IPS DF 6.9 (cell line): ENCODE results near the gene SLC39A11.

Experiments
- DNase-seq: peaks from one replicate; pipeline ENCODE4 v3.0.0-alpha.2; 2013; ENCODE audit warnings: low read depth, low spot score
- H3K27ac ChIP-seq: one replicate; pipeline ENCODE4 v1.5.1; 2013; ENCODE audit warnings: low read length, control low read depth
- H3K27me3 ChIP-seq: 2 replicates; pipeline ENCODE4 v1.6.1; 2013; ENCODE audit warnings: mild to moderate bottlenecking, low read length; ENCODE audit not compliant: control insufficient read depth, insufficient read depth
- H3K36me3 ChIP-seq: 2 replicates; pipeline ENCODE4 v1.6.1; 2013; ENCODE audit warnings: low read length; ENCODE audit not compliant: control insufficient read depth, insufficient read depth
- H3K4me1 ChIP-seq: 2 replicates; pipeline ENCODE4 v1.6.1; 2013; ENCODE audit warnings: low read length; ENCODE audit not compliant: control insufficient read depth, insufficient read depth
- H3K4me3 ChIP-seq: 2 replicates; pipeline ENCODE4 v1.5.1; 2013; ENCODE audit warnings: mild to moderate bottlenecking, low read length
- H3K9me3 ChIP-seq: 2 replicates; pipeline ENCODE4 v1.6.1; 2013; ENCODE audit warnings: low read length, inconsistent platforms; ENCODE audit not compliant: control insufficient read depth, insufficient read depth
- WGBS: extraction: QIAGEN DNeasy Blood & Tissue Kit; methylation state at CpG from one replicate; pipeline ENCODE4 v1.1.7; 2013; ENCODE audit warnings: mixed read lengths, missing lambda C conversion rate; ENCODE audit not compliant: insufficient read length, insufficient coverage; 5-methylcytosine and 5-hydroxymethylcytosine counted together

SLC39A11 gene

DNA sequence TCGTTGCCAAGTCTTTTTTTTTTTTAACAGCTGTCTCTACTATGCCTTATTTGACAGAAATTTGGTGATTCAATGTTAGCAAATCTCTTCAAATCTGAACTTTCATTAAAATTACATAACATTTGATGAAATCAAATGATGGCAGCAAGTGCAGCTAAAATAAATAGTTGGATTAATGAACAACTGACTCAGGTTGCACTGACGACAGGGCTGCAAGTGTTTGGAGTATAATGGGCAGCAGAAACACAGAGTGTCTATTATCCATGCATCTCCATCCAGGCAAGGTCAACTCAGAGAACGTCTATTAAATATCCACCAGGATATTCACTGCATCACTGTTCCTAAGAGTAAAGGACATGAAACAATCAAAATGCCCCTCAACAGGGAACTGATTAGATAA lies 109.8 kb downstream of the SLC39A11 start:
- no peak for DNase-seq
- no peaks in the 10 kb centered on the region for H3K36me3 ChIP-seq
- H3K27ac ChIP-seq, result no peak overlapping the region
- no peak overlapping the region for H3K4me3 ChIP-seq
- WGBS, result no CpG with 5 or more reads among the region's 3 CpGs
- H3K9me3 ChIP-seq, result no peaks in the 10 kb centered on the region
- peaks cover 1% of the 10 kb centered on the region for H3K4me1 ChIP-seq
- H3K27me3 ChIP-seq, result no peaks in the 10 kb centered on the region

DNA sequence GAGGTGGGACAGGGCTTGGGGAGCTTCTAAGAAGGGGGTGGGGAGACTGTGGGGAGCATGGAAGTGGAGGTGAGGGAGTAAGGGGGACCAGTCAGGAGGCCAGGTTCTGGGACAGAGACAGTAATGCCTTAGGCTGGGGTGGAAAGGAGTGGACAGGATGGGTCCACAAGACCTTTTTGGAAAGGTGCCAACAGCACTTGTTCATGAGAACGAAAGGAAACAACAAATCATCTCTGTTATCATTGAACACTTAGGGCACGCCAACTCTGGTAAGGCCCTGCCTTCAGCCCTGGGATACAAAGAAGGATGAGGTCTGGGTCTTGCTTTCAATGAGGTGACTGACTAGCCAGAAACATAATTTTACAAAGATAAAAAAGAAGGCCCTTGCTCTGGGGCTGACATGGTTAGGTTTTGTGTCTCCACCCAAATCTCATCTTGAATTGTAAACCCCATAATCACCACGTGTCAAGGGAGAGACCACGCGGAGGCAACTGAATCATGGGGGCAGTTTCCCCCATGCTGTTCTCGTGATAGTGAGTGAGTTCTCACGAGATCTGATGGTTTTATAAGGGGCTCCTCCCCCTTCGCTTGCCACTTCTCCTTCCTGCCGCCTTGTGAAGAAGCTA lies 113.8 kb downstream of the SLC39A11 start:
- H3K4me1 ChIP-seq, result no peaks in the 10 kb centered on the region; the same call in 1 of the 2 replicates
- WGBS, result no CpG with 5 or more reads among the region's 9 CpGs
- no peaks in the 10 kb centered on the region for H3K9me3 ChIP-seq
- DNase-seq, result no peak
- H3K27ac ChIP-seq, result no peak overlapping the region
- no peak overlapping the region for H3K4me3 ChIP-seq
- H3K36me3 ChIP-seq, result no peaks in the 10 kb centered on the region
- no peaks in the 10 kb centered on the region for H3K27me3 ChIP-seq

DNA sequence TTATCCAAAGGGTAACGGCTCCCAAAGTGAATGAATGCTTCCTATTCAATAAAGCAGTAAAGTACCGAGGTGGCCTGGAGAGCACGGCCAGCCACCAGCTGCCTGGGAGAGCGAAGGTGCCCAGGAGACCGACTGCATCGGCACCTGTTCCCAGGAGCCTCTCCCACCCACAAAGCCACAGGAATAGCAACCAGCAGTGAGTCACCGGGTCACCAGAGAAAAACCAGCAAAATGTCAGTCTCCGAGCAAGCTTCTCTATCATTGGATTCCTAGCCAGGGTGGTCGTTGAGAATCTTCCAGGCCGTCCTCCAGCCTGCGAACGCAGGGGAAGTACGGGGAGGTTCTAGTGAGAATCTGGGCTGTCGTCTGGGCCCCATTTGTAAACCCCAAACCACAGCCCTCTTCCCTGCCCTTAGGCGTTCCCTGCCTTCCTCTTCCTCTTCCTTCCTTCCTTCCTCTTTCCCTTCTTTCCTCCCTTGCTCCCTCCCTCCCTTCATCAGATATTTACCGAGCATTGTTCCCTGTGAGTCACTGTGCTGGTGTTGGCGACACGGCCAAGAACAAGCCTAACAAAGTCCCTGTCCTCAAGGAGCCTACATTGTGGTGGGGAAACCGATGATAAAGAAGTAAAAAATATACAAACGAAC lies 114.6 kb downstream of the SLC39A11 start:
- Histone ChIP-seq H3K27me3 (no peaks in the 10 kb centered on the region), H3K36me3 (no peaks in the 10 kb centered on the region), H3K9me3 (no peaks in the 10 kb centered on the region), H3K4me1 (no peaks in the 10 kb centered on the region; the same call in 1 of the 2 replicates), H3K4me3 (no peak overlapping the region), H3K27ac (no peak overlapping the region)
- no CpG with 5 or more reads among the region's 20 CpGs for WGBS
- DNase-seq, result no peak

DNA sequence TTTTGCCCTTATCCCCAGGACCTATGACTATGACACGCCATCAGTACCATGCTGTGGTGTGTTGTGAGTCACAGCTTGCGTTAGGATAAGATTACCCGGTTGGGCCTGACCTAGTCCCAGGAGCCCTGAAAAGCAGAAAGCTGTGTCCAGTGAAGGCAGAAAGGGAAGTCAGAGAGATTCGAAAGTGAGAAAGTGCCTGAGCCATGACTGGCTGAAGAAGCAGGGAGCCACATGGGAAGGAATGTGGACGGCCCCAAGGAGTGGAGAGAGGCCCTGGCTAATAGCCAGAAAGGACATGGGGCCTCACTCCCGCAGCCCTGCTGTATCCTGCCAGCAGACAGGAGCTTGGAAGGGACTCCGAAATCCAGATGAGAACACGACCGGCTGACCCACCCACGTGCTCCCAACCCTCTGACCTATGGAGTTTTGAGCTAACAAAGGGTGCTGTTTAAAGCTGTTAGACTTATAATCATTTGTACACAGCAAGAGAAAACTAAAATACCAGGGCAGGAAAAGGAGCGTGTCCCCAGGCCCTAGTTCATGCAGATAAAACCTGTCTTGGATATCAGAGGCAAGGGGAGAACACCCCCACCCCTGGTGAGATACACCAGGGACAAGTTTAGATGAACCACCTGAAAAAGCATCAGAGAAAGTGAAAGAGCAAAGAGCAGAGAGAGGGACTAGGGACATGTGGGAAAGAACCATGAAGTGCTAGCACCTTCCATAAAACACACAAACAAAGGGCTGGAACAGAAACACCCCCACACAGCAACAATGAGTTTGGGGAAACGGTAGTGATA lies 115.3 kb downstream of the SLC39A11 start:
- no peaks in the 10 kb centered on the region for H3K9me3 ChIP-seq
- no peaks in the 10 kb centered on the region for H3K36me3 ChIP-seq
- H3K27me3 ChIP-seq, result no peaks in the 10 kb centered on the region
- H3K4me1 ChIP-seq, result no peaks in the 10 kb centered on the region; the same call in 1 of the 2 replicates
- DNase-seq, result no peak
- WGBS, result no CpG with 5 or more reads among the region's 12 CpGs
- no peak overlapping the region for H3K4me3 ChIP-seq
- H3K27ac ChIP-seq, result no peak overlapping the region

DNA sequence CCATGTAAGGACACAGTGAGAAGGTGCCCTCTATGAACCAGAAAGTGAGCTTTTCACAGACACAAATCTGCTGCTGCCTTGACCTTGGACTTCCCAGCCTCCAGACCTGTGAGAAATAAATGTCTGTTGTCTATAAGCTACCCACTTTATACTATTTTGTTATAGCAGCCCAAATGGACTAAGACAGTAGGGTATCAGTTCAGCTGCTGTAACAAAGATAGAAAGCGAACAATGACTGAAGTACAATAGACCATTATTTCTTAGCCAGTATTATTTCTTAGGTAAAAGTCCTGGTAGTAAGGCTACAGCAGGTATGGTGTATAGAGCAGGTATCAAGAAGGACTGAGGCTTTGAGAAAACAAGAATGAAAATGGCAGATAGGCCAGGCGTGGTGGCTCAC lies 117.0 kb downstream of the SLC39A11 start:
- H3K4me3 ChIP-seq, result no peak overlapping the region
- WGBS, result no CpG with 5 or more reads among the region's 2 CpGs
- H3K9me3 ChIP-seq, result no peaks in the 10 kb centered on the region
- no peaks in the 10 kb centered on the region for H3K27me3 ChIP-seq
- no peak overlapping the region for H3K27ac ChIP-seq
- H3K36me3 ChIP-seq, result no peaks in the 10 kb centered on the region
- H3K4me1 ChIP-seq, result peaks cover 3% of the 10 kb centered on the region; the same call in 1 of the 2 replicates
- DNase-seq, result no peak

DNA sequence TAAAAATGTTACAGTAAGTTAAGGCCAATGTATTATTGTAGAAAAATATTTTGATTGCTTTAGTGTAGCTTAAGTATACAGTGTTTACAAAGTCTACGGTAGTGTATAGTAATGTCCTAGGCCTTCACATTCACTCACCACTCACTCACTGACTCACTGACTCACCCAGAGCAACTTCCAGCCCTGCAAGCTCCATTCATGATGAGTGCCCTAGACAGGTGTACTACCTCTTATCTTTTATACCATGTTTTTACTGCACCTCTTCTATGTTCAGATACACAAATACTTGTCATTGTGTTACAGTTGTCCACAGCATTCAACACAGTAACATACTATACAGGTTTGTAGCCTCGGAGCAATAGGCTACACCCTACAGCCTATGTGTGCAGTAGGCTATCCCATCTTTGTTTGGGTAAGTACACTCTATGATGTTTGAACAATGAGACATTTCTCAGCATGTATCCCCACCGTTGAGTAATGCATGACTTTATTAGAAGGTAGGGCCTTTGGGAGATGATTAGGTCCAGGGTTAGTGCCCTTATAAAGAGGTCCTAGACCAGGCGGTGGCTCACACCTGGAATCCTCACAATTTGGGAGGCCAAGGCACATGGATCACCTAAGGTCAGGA lies 117.8 kb downstream of the SLC39A11 start:
- Histone ChIP-seq H3K4me3 (no peak overlapping the region), H3K27ac (no peak overlapping the region), H3K4me1 (peaks cover 3% of the 10 kb centered on the region; the same call in 1 of the 2 replicates), H3K27me3 (no peaks in the 10 kb centered on the region), H3K36me3 (no peaks in the 10 kb centered on the region), H3K9me3 (no peaks in the 10 kb centered on the region)
- no CpG with 5 or more reads among the region's 4 CpGs for WGBS
- no peak for DNase-seq

DNA sequence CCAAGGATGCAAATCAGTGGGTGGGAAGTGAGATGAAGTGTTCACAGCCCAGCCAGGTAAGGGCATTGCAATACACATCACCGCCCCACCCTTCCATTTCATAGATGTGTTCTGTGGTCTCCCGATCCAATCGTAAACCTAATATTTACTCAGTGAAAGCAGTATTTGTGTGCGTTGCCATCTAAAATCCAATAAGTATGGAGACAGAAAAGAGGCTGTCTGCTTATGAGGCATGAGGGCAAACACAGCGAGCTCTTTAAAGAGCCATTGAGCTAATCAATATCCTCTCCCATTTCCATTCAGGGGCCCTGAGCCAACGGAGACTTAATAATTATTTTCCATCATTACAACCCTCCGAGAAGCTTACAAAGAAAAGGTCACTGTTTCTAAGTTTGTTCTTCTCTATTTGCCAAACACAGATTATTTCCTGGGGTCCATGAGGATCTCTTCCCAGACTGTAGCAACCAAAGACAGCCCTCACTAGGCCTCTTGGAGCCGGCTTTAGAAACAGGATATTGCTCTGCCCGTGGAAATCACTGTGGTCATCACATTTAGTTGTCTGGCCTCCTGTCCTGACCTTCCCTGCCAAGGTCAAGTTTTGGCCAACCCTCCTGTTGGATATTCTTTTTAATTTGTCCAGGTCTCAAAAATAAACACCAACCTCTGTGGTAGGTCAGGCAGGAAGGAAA lies 120.1 kb downstream of the SLC39A11 start:
- WGBS, result no CpG with 5 or more reads among the region's 9 CpGs
- 0 out of 2 replicates have a peak, but pooled peaks cover 3% of the 10 kb centered on the region for H3K4me1 ChIP-seq
- H3K36me3 ChIP-seq, result no peaks in the 10 kb centered on the region
- no peaks in the 10 kb centered on the region for H3K27me3 ChIP-seq
- H3K27ac ChIP-seq, result no peak overlapping the region
- no peaks in the 10 kb centered on the region for H3K9me3 ChIP-seq
- H3K4me3 ChIP-seq, result no peak overlapping the region
- no peak for DNase-seq

DNA sequence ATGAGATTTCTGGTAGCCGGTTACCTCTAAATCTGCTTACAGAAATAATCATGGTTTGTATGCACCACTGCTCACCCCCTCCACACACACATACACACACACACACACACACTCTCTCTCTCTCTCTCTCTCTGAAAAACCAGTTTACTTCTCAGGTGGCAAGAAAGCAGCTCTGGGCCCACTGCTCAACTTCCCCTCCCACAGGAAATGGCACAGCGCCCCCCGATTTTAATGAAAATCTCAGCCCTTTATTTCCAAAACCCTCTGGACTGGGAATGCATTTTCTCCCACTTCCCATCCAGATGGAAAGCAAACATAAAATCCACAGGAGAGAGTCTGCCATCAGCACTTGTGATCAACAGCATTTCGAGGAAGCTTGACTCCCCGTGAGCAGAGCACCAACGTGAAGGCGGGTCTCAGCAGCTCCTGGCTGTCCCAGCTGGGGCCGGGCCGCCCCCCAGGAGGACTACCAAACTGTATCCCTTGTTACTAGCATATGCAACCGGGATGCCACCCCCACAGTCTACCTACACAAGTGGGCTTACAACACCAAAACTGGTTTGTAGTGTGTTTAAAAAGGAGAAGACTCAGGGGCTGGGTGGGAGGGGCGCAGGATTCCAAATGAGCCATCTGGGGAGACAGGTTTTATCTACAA lies 121.1 kb downstream of the SLC39A11 start:
- no peak overlapping the region for H3K27ac ChIP-seq
- WGBS, result no CpG with 5 or more reads among the region's 11 CpGs
- H3K36me3 ChIP-seq, result no peaks in the 10 kb centered on the region
- H3K4me3 ChIP-seq, result no peak overlapping the region
- 0 out of 2 replicates have a peak, but pooled peaks cover 3% of the 10 kb centered on the region for H3K4me1 ChIP-seq
- H3K9me3 ChIP-seq, result no peaks in the 10 kb centered on the region
- no peak for DNase-seq
- no peaks in the 10 kb centered on the region for H3K27me3 ChIP-seq

DNA sequence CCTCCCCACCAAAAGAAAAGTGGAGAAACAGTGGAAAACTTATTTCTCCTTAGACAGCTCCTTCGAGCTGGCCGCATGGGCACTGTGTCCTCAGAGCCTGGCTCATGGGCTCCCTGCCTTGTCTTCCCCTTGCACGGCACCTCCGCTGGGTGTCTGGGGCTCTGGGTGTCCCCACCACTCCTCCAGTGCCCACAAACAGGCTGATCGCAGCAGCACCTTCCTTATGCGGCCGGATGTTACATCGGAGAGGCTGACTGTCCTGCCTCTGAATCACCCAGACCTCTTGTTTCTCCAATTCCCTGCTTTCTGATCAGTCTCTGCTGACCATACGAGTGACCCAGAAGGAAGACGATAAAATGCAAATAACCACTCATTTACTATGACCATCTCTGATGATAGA lies 121.7 kb downstream of the SLC39A11 start:
- H3K4me3 ChIP-seq, result no peak overlapping the region
- H3K36me3 ChIP-seq, result no peaks in the 10 kb centered on the region
- H3K4me1 ChIP-seq, result 0 out of 2 replicates have a peak, but pooled peaks cover 3% of the 10 kb centered on the region
- WGBS, result no CpG with 5 or more reads among the region's 10 CpGs
- H3K27ac ChIP-seq, result no peak overlapping the region
- no peaks in the 10 kb centered on the region for H3K9me3 ChIP-seq
- no peaks in the 10 kb centered on the region for H3K27me3 ChIP-seq
- DNase-seq, result no peak
